ENCODE results near the gene ATRNL1.

GRCh38 chr10:115239761-115240160, 146.6 kb downstream of the ATRNL1 start:
- TF ChIP-seq JUND (IDR thresholded peaks at IDR 0.05) (no peak), CTCF (IDR thresholded peaks at IDR 0.05; ENCODE audit: low read depth, low read length, missing input control) (no peak), ATF3 (IDR thresholded peaks at IDR 0.05) (no peak), MAX (IDR thresholded peaks at IDR 0.05) (no peak), GABPA (IDR thresholded peaks at IDR 0.05 in 1 of 2, conservative IDR thresholded peaks at IDR 0.05 in 1 of 2) (no peak), TAF1 (conservative IDR thresholded peaks at IDR 0.05) (no peak), RAD21 (IDR thresholded peaks at IDR 0.05) (no peak), EGR1 (IDR thresholded peaks at IDR 0.05; ENCODE audit: low read depth in 2 of 2) (no peak), REST (IDR thresholded peaks at IDR 0.05) (no peak), ZBTB33 (IDR thresholded peaks at IDR 0.05) (no peak), SP1 (IDR thresholded peaks at IDR 0.05) (no peak)

All from liver (tissue), 3 donors.